ENCODE measurements around the gene MMP20.

MMP20 gene

DNA sequence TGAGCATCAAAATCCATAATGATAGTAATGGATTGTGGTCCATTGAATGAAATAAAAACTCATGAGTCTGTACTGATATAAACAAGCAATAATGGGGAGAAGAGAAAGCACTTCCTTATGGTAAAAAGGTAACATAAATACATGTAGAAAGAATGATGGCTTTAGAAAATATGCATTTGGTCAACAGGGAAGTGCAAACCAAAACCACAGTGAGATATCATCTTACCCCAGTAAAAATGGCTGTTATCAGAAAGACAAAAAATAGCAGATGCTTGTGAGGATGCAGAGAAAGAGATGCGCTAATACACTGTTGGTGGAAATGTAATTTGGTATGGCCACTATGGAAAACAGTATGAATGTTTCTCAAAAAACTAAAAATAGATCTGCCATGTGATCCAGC lies 6.9 kb upstream of the MMP20 start (continued):
- TF ChIP-seq, protein P1, sequence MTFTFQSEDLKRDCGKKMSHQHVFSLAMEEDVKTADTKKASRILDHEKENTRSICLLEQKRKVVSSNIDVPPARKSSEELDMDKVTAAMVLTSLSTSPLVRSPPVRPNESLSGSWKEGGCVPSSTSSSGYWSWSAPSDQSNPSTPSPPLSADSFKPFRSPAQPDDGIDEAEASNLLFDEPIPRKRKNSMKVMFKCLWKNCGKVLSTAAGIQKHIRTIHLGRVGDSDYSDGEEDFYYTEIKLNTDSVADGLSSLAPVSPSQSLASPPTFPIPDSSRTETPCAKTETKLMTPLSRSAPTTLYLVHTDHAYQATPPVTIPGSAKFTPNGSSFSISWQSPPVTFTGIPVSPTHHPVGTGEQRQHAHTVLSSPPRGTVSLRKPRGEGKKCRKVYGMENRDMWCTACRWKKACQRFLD (tag by site-specific recombination; IDR thresholded peaks at IDR 0.05) = no peak
- TF ChIP-seq ZNF514 (tag by site-specific recombination; IDR thresholded peaks at IDR 0.05) (no peak), SP2 (tag by site-specific recombination; IDR thresholded peaks at IDR 0.05) (no peak), ZNF311 (tag by site-specific recombination; IDR thresholded peaks at IDR 0.05; ENCODE audit: borderline replicate concordance) (no peak), ZEB2 (tag by site-specific recombination; IDR thresholded peaks at IDR 0.05) (no peak), ZNF555 (tag by site-specific recombination; conservative IDR thresholded peaks at IDR 0.05) (no peak)
- TF ChIP-seq, protein P2, sequence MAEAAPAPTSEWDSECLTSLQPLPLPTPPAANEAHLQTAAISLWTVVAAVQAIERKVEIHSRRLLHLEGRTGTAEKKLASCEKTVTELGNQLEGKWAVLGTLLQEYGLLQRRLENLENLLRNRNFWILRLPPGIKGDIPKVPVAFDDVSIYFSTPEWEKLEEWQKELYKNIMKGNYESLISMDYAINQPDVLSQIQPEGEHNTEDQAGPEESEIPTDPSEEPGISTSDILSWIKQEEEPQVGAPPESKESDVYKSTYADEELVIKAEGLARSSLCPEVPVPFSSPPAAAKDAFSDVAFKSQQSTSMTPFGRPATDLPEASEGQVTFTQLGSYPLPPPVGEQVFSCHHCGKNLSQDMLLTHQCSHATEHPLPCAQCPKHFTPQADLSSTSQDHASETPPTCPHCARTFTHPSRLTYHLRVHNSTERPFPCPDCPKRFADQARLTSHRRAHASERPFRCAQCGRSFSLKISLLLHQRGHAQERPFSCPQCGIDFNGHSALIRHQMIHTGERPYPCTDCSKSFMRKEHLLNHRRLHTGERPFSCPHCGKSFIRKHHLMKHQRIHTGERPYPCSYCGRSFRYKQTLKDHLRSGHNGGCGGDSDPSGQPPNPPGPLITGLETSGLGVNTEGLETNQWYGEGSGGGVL (tag by site-specific recombination; IDR thresholded peaks at IDR 0.05) = no peak
- TF ChIP-seq, protein P3, sequence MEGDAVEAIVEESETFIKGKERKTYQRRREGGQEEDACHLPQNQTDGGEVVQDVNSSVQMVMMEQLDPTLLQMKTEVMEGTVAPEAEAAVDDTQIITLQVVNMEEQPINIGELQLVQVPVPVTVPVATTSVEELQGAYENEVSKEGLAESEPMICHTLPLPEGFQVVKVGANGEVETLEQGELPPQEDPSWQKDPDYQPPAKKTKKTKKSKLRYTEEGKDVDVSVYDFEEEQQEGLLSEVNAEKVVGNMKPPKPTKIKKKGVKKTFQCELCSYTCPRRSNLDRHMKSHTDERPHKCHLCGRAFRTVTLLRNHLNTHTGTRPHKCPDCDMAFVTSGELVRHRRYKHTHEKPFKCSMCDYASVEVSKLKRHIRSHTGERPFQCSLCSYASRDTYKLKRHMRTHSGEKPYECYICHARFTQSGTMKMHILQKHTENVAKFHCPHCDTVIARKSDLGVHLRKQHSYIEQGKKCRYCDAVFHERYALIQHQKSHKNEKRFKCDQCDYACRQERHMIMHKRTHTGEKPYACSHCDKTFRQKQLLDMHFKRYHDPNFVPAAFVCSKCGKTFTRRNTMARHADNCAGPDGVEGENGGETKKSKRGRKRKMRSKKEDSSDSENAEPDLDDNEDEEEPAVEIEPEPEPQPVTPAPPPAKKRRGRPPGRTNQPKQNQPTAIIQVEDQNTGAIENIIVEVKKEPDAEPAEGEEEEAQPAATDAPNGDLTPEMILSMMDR (tag by site-specific recombination; IDR thresholded peaks at IDR 0.05) = no peak

DNA sequence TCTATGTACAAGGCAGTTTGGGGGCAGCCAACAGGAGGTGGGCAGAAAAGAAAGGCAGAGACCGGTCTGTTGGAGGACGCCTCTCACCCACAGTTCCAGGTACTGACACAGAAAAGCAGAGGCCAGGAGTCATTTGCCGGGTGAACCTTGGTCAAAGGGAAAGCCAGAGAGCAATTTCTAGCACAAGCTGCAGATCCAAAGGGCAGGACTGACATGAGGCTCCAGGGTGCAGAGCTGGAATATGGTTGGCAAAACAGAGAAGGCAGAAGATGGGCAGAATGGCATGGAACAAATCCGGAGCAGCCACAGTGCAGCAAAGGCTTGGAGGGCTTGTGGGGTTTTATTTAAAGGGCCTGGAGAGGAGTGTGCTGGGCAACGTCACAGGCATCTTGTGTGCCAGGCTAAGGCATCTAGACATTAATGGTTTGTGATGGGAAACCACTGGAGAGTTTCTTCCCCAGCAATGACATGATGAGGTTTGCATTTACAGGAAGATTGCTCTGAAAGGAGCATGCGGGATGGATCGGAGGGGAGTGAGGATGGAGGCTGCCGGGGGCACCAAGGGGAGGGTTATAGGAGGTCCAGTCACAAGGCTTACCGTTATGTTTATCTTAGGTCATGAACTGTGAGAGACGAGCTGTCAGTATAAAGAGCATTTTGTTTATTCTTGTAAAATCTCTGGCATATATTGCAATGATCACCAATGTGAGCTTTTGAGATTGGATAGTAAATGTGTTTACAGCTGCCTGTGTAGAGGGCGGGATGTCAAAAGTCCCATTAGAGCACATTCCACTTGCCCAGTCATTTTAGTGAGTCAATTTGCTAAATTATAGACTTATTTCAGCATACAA lies 5.7 kb upstream of the MMP20 start:
- Histone ChIP-seq H3K4me1 (ENCODE audit: control insufficient read depth, insufficient read depth, low read length) (no peaks in the 10 kb centered on the region), H3K36me3 (ENCODE audit: control insufficient read depth in 2 of 2, insufficient read depth in 1 of 2, low read length in 2 of 2) (no peaks in the 10 kb centered on the region), H3K9me3 (ENCODE audit: control insufficient read depth, insufficient read depth, low read depth, low read length) (no peaks in the 10 kb centered on the region), H3K4me3 (ENCODE audit: low read depth, low read length) (no peak overlapping the region), H3K27ac (ENCODE audit: extremely low read depth, low read depth, low read length) (no peak overlapping the region)
- CTCF ChIA-PET = interaction anchor here (0.5 to 0.8 kb wide), 2 partner anchors 15 to 240 kb away, joined by 3 to 4 read pairs; no protein-coding TSS in a partner anchor
- POLR2A ChIA-PET = no interaction called here
- TF ChIP-seq ZNF202 (tag by site-specific recombination; IDR thresholded peaks at IDR 0.05; ENCODE audit: borderline replicate concordance) = no peak
- no peak for TF ChIP-seq BCL11B (tag by site-specific recombination; IDR thresholded peaks at IDR 0.05; ENCODE audit: low read depth)
- no peak for TF ChIP-seq GLI4 (tag by site-specific recombination; IDR thresholded peaks at IDR 0.05)
- no peak for TF ChIP-seq ZNF768 (tag by site-specific recombination; IDR thresholded peaks at IDR 0.05)
- TF ChIP-seq ZNF239 (tag by site-specific recombination; IDR thresholded peaks at IDR 0.05) = no peak
- TF ChIP-seq ZNF48 (tag by site-specific recombination; IDR thresholded peaks at IDR 0.05) = no peak
- TF ChIP-seq, protein P4, sequence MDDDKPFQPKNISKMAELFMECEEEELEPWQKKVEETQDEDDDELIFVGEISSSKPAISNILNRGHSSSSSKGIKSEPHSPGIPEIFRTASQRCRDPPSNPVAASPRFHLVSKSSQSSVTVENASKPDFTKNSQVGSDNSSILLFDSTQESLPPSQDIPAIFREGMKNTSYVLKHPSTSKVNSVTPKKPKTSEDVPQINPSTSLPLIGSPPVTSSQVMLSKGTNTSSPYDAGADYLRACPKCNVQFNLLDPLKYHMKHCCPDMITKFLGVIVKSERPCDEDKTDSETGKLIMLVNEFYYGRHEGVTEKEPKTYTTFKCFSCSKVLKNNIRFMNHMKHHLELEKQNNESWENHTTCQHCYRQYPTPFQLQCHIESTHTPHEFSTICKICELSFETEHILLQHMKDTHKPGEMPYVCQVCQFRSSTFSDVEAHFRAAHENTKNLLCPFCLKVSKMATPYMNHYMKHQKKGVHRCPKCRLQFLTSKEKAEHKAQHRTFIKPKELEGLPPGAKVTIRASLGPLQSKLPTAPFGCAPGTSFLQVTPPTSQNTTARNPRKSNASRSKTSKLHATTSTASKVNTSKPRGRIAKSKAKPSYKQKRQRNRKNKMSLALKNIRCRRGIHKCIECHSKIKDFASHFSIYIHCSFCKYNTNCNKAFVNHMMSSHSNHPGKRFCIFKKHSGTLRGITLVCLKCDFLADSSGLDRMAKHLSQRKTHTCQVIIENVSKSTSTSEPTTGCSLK (tag by site-specific recombination; IDR thresholded peaks at IDR 0.05) = no peak
- no peak for TF ChIP-seq ZNF324 (tag by site-specific recombination; IDR thresholded peaks at IDR 0.05)
- TF ChIP-seq, protein P5, sequence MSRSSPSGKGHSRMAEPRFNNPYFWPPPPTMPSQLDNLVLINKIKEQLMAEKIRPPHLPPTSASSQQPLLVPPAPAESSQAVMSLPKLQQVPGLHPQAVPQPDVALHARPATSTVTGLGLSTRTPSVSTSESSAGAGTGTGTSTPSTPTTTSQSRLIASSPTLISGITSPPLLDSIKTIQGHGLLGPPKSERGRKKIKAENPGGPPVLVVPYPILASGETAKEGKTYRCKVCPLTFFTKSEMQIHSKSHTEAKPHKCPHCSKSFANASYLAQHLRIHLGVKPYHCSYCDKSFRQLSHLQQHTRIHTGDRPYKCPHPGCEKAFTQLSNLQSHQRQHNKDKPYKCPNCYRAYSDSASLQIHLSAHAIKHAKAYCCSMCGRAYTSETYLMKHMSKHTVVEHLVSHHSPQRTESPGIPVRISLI (tag by site-specific recombination; IDR thresholded peaks at IDR 0.05) = no peak
- TF ChIP-seq, protein P6, sequence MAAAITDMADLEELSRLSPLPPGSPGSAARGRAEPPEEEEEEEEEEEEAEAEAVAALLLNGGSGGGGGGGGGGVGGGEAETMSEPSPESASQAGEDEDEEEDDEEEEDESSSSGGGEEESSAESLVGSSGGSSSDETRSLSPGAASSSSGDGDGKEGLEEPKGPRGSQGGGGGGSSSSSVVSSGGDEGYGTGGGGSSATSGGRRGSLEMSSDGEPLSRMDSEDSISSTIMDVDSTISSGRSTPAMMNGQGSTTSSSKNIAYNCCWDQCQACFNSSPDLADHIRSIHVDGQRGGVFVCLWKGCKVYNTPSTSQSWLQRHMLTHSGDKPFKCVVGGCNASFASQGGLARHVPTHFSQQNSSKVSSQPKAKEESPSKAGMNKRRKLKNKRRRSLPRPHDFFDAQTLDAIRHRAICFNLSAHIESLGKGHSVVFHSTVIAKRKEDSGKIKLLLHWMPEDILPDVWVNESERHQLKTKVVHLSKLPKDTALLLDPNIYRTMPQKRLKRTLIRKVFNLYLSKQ (tag by site-specific recombination; IDR thresholded peaks at IDR 0.05; ENCODE audit: borderline replicate concordance) = no peak
- TF ChIP-seq SP2 (tag by site-specific recombination; IDR thresholded peaks at IDR 0.05) = no peak
- TF ChIP-seq, protein P7, sequence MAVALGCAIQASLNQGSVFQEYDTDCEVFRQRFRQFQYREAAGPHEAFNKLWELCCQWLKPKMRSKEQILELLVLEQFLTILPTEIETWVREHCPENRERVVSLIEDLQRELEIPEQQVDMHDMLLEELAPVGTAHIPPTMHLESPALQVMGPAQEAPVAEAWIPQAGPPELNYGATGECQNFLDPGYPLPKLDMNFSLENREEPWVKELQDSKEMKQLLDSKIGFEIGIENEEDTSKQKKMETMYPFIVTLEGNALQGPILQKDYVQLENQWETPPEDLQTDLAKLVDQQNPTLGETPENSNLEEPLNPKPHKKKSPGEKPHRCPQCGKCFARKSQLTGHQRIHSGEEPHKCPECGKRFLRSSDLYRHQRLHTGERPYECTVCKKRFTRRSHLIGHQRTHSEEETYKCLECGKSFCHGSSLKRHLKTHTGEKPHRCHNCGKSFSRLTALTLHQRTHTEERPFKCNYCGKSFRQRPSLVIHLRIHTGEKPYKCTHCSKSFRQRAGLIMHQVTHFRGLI (tag by site-specific recombination; IDR thresholded peaks at IDR 0.05) = no peak
- TF ChIP-seq ZFHX2 (tag by site-specific recombination; conservative IDR thresholded peaks at IDR 0.05) = no peak
- no peak for TF ChIP-seq ZNF112 (tag by site-specific recombination; IDR thresholded peaks at IDR 0.05)
- TF ChIP-seq, protein P8, sequence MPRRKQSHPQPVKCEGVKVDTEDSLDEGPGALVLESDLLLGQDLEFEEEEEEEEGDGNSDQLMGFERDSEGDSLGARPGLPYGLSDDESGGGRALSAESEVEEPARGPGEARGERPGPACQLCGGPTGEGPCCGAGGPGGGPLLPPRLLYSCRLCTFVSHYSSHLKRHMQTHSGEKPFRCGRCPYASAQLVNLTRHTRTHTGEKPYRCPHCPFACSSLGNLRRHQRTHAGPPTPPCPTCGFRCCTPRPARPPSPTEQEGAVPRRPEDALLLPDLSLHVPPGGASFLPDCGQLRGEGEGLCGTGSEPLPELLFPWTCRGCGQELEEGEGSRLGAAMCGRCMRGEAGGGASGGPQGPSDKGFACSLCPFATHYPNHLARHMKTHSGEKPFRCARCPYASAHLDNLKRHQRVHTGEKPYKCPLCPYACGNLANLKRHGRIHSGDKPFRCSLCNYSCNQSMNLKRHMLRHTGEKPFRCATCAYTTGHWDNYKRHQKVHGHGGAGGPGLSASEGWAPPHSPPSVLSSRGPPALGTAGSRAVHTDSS (tag by site-specific recombination; IDR thresholded peaks at IDR 0.05) = no peak

Measured in HEK293 (cell line).